HCT116 (cell line): Measurements from ENCODE around the gene SORBS1.

ENCODE experiments used
- ELF1 ChIP-seq: IDR thresholded peaks from 2 replicates; pipeline ENCODE4 v1.6.1; 2012; ENCODE audit warnings: low read depth, borderline replicate concordance
- POLR2A ChIP-seq: IDR thresholded peaks from 2 replicates; pipeline ENCODE4 v1.7.0; 2011; ENCODE audit warnings: borderline replicate concordance; ENCODE audit not compliant: insufficient read depth, insufficient read length; ENCODE audit errors: extremely low read depth
- TF ChIP-seq, protein P1 (sequence below), 3 experiments: fragments of 200-600 bp in 1 of 3; sonication (generic) in 1 of 3; IDR thresholded peaks in 2 of 3; conservative IDR thresholded peaks in 1 of 3; 2 replicates each; pipeline ENCODE4 v1.5.1; 2012 to 2017; ENCODE audit warnings: low read depth in 2 of 3, low read length in 2 of 3, antibody characterized with exemption in 1 of 3, borderline replicate concordance in 1 of 3, control low read depth in 1 of 3, mild to moderate bottlenecking in 1 of 3, mixed read lengths in 1 of 3, mixed run types in 1 of 3, moderate library complexity in 1 of 3; ENCODE audit not compliant: insufficient read depth in 1 of 3

GRCh38 chr10:95373660-95374059, 187.5 kb downstream of the SORBS1 start:
- TF ChIP-seq ELF1 (no peak), POLR2A (no peak)
- TF ChIP-seq, protein P1, sequence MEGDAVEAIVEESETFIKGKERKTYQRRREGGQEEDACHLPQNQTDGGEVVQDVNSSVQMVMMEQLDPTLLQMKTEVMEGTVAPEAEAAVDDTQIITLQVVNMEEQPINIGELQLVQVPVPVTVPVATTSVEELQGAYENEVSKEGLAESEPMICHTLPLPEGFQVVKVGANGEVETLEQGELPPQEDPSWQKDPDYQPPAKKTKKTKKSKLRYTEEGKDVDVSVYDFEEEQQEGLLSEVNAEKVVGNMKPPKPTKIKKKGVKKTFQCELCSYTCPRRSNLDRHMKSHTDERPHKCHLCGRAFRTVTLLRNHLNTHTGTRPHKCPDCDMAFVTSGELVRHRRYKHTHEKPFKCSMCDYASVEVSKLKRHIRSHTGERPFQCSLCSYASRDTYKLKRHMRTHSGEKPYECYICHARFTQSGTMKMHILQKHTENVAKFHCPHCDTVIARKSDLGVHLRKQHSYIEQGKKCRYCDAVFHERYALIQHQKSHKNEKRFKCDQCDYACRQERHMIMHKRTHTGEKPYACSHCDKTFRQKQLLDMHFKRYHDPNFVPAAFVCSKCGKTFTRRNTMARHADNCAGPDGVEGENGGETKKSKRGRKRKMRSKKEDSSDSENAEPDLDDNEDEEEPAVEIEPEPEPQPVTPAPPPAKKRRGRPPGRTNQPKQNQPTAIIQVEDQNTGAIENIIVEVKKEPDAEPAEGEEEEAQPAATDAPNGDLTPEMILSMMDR (IDR thresholded peaks at IDR 0.05 in 2 of 3, conservative IDR thresholded peaks at IDR 0.05 in 1 of 3; ENCODE audit: borderline replicate concordance in 1 of 3, insufficient read depth in 1 of 3, low read depth in 2 of 3, low read length in 2 of 3): no peak
